ENCODE results near the gene CEACAM19.

Gene CEACAM19

DNA sequence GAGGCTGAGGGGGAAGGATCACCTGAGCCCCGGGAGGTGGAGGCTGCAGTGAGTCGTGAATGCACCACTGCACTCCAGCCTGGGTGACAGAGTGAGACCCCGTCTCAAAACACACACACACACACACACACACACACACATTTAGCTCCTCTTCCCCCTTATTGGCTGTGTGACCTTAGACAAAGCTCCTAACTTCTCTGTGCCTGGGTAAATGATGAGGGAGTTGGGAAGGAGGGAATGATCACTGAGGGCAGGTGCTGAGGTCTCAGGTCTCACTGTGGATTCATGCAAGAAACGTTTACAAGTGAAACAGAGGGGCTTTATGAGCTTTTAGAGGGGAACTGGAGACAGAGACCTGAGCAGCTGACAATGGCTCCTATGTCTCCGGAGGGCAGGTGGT is 60.3 kb downstream of the CEACAM19 start:
- TF ChIP-seq, protein P1, sequence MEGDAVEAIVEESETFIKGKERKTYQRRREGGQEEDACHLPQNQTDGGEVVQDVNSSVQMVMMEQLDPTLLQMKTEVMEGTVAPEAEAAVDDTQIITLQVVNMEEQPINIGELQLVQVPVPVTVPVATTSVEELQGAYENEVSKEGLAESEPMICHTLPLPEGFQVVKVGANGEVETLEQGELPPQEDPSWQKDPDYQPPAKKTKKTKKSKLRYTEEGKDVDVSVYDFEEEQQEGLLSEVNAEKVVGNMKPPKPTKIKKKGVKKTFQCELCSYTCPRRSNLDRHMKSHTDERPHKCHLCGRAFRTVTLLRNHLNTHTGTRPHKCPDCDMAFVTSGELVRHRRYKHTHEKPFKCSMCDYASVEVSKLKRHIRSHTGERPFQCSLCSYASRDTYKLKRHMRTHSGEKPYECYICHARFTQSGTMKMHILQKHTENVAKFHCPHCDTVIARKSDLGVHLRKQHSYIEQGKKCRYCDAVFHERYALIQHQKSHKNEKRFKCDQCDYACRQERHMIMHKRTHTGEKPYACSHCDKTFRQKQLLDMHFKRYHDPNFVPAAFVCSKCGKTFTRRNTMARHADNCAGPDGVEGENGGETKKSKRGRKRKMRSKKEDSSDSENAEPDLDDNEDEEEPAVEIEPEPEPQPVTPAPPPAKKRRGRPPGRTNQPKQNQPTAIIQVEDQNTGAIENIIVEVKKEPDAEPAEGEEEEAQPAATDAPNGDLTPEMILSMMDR (conservative IDR thresholded peaks at IDR 0.05; ENCODE audit: control insufficient read depth, insufficient read depth, low read depth, low read length) = no peak
- no peak for DNase-seq (ENCODE audit: low read depth)
- H3K4me3 ChIP-seq (ENCODE audit: control insufficient read depth, low read depth, low read length) = no peak overlapping the region

DNA sequence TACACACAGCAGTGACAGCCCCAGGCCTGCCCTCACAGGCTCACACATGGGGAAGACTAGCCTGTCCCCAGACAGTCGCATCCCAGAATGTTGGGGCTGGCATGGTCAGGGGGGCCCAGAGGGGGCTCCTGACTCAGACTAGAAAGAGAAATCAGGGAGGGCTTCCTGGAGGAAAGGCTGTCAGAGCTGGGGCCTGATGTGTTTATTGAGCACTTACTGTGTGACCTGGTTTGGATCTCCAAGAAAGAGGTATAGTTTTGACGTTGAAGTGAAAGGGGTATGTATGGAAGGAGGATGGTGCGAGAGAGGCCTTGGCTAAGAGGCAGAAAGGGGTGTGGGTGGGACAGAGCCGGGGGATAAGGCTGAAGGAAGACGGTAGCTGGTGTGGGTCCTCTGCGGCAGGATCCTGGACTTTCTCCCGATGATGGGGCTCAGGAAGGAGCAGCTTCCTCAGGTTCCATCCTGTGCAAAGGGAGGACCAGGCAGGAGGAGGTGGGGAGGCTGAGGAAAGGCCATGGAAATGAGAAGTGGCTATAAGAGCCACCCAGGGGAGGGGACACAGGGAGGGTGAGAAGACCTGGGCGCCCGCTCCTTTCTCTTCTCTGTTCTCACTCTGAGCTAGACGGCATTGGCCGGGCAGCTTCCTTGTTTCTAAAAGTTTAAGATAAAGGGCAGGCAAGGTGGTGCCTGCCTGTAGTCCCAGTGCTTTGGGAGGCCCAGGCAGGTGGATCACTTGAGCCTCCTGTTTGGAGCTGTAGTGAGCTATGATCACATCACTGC is 61.1 kb downstream of the CEACAM19 start:
- TF ChIP-seq, protein P1 (conservative IDR thresholded peaks at IDR 0.05; ENCODE audit: control insufficient read depth, insufficient read depth, low read depth, low read length) = no peak
- no peak overlapping the region for H3K4me3 ChIP-seq (ENCODE audit: control insufficient read depth, low read depth, low read length)
- DNase-seq (ENCODE audit: low read depth) = no peak
